ENCODE measurements around the gene BTBD6.

BTBD6 gene

DNA sequence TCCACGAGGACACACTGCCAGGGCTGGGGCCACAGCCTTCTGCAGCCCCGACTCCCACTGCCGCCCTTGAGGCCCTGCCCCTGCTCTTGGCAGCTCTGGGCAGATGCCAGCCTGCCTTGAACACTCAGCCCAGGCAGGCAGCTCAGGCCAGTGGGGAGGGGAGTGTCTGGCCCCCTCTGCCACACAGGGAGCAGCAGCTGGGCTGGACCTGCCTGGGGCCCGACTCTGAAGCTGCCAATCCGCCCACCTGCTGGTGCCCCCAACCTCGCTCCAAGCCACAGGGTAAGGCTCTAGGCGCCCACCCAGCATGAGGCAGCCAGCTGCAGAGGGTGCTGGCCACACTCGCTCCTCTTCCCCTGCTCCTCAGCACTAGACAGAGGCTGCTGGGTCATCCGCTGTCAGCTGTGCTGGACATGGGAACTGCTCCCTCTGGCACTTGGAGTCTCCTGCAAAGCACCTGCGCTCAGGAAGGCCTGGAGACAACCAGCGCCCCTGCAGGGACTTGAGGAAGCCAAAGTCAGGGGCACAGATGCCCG, 42.6 kb upstream of the BTBD6 start:
- peaks cover 39% of the 10 kb centered on the region for H3K27me3 ChIP-seq (ENCODE audit: control insufficient read depth, insufficient read depth, low read length)
- no peaks in the 10 kb centered on the region for H3K9me3 ChIP-seq (ENCODE audit: control insufficient read depth, low read length)
- H3K4me1 ChIP-seq (ENCODE audit: control insufficient read depth, insufficient read depth, low read length), result peaks cover 41% of the 10 kb centered on the region
- no peak overlapping the region for H3K4me3 ChIP-seq (ENCODE audit: low read length)
- no peaks in the 10 kb centered on the region for H3K36me3 ChIP-seq (ENCODE audit: control insufficient read depth, insufficient read depth, low read length)
- H3K9ac ChIP-seq (ENCODE audit: low read length), result no peak overlapping the region

DNA sequence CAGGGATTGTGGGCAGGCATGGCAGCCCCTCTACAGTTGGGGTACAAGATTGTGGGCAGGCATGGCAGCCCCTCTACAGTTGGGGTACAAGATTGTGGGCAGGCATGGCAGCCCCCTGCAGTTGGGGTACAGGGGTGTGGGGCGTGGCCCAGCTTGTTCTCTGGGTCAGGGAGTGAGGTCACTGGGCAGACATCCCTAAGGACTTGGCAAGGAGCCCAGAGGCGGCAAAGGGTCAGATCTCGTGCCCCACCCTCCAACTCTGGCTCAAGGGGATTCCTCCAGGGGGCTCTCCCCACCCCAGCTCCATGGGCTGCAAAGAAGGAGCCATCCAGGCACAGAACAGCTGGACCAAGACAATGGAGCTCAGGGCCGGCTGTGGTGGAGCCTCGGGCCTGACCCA, 41.5 kb upstream of the BTBD6 start:
- Histone ChIP-seq H3K4me1 (ENCODE audit: control insufficient read depth, insufficient read depth, low read length) (peaks cover 36% of the 10 kb centered on the region), H3K36me3 (ENCODE audit: control insufficient read depth, insufficient read depth, low read length) (no peaks in the 10 kb centered on the region), H3K9ac (ENCODE audit: low read length) (no peak overlapping the region), H3K27me3 (ENCODE audit: control insufficient read depth, insufficient read depth, low read length) (peaks cover 27% of the 10 kb centered on the region), H3K4me3 (ENCODE audit: low read length) (no peak overlapping the region), H3K9me3 (ENCODE audit: control insufficient read depth, low read length) (no peaks in the 10 kb centered on the region)

DNA sequence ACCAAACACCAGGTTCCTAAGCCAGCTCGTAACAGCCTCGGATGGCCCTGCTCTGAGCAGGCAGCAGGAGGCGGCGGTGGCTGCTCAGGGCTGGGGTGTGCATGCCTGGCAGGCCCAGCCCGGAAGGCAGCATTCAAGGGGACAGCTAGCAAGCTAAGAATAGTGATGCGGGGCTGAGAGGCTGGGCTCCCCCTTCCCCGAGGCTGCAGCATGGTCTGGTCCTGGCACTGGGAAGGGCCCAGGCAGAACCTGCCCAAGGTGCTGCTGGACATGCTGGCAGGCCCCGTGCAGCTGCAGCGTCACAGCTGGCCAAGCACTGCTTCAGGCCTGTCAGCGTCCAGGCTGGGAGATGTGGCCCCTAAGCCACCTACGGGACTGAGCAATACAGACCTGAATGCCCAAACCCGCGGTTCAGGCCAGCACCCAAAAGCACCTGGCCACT, 40.9 kb upstream of the BTBD6 start:
- no peak overlapping the region for H3K9ac ChIP-seq (ENCODE audit: low read length)
- no peak overlapping the region for H3K4me3 ChIP-seq (ENCODE audit: low read length)

DNA sequence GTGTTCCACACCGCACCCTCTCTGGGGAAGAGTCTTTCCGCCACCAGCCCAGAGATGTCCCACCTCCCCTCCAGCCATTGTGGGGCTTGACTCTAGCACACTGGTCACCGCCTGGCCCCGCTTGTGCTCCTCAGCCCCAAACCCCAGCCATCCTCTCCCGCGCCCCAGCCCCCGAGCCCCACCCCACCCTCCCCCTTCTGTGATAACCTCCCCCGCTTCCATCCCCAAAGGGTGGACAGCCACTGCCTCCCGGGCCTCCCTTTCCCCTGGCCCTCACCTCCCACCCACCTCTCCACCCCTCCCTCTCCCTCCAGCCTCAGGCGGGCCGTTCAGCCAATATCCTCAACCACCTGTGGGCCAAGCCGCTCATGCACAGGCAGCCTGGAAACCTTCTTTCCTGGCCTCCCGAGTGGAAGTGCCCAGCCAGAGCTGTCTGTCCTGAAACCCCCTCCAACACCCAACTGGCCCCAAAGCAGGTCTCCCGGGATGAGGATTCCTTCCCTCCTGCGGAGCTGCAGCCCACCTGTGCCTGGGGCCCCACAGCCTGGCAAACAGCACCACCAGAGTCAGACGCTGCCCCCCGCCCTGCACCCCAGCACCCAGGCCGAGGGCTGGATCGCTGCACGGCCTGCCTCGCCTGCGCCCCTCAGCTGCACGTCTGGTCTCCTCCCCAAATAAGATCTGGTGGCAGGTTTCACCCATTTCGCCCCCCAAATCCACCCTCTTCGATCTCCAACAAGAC, 40.2 kb upstream of the BTBD6 start:
- Histone ChIP-seq H3K9ac (ENCODE audit: low read length) (no peak overlapping the region), H3K36me3 (ENCODE audit: control insufficient read depth, insufficient read depth, low read length) (no peaks in the 10 kb centered on the region), H3K4me1 (ENCODE audit: control insufficient read depth, insufficient read depth, low read length) (peaks cover 28% of the 10 kb centered on the region), H3K9me3 (ENCODE audit: control insufficient read depth, low read length) (no peaks in the 10 kb centered on the region), H3K4me3 (ENCODE audit: low read length) (no peak overlapping the region), H3K27me3 (ENCODE audit: control insufficient read depth, insufficient read depth, low read length) (peaks cover 14% of the 10 kb centered on the region)

More for the DNA sequence above, 40.9 kb upstream of the BTBD6 start:
- H3K36me3 ChIP-seq (ENCODE audit: control insufficient read depth, insufficient read depth, low read length), result no peaks in the 10 kb centered on the region
- no peaks in the 10 kb centered on the region for H3K9me3 ChIP-seq (ENCODE audit: control insufficient read depth, low read length)
- H3K4me1 ChIP-seq (ENCODE audit: control insufficient read depth, insufficient read depth, low read length), result peaks cover 33% of the 10 kb centered on the region
- peaks cover 21% of the 10 kb centered on the region for H3K27me3 ChIP-seq (ENCODE audit: control insufficient read depth, insufficient read depth, low read length)

DNA sequence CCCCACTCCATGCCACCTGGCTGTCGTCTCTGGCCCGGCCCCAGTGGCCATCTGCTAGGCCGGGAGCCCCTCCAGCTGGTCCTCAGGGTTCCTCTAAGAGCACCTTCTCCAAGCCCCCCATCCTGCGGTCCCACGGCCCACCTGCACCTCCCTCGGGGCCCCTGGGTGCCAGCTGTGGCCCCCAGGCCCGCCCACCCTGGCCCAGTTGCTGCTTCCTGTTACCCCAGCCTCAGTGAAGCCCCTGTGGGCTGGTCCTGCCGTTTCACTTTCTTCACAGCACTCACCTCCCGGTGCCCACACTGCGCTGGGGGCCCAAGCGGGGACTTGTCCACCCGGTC, 39.6 kb upstream of the BTBD6 start:
- H3K27me3 ChIP-seq (ENCODE audit: control insufficient read depth, insufficient read depth, low read length), result peaks cover 11% of the 10 kb centered on the region
- H3K36me3 ChIP-seq (ENCODE audit: control insufficient read depth, insufficient read depth, low read length), result no peaks in the 10 kb centered on the region
- H3K4me1 ChIP-seq (ENCODE audit: control insufficient read depth, insufficient read depth, low read length), result peaks cover 26% of the 10 kb centered on the region
- no peaks in the 10 kb centered on the region for H3K9me3 ChIP-seq (ENCODE audit: control insufficient read depth, low read length)
- H3K4me3 ChIP-seq (ENCODE audit: low read length), result no peak overlapping the region
- no peak overlapping the region for H3K9ac ChIP-seq (ENCODE audit: low read length)

DNA sequence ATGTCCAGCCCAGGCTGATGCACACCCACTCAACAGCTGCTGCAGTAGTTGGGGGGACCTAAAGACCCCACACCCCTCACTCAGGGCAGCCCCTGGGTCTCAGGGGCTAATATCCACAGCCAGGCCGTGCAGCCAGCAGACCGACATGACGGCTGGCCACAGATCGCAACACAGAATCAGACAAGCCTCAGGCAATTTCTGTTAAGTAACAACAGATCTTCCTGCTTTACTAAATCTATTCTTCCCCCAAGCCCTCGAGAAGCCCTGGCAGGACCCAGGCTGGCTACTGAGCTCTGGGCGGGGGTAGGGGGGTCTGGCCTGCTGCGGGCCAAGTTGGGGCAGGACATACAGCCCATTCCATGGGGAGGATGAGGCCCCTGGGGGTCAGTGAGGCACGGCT, 39.2 kb upstream of the BTBD6 start:
- H3K9ac ChIP-seq (ENCODE audit: low read length), result no peak overlapping the region
- no peaks in the 10 kb centered on the region for H3K36me3 ChIP-seq (ENCODE audit: control insufficient read depth, insufficient read depth, low read length)
- H3K4me1 ChIP-seq (ENCODE audit: control insufficient read depth, insufficient read depth, low read length), result peaks cover 23% of the 10 kb centered on the region

DNA sequence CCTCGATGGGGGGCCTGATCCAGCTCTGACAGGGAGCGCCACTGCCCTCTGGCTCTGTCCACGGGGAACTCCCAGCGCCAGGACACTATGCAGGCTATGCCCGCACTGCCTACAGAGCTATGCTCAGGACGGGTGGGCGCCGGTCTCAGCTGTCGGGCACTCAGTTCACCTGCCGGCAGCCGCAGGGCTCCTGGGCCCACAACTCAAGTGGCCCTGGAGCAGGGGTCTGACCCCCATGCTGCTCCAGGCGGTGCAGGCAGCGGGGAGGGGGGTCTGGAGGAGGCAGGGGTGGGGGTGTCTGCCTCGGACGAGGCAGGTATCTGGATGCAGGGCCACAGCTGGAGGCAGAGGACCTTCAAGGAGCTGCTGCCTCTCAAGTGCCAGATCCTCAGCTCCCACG, 38.7 kb upstream of the BTBD6 start:
- no peak overlapping the region for H3K9ac ChIP-seq (ENCODE audit: low read length)
- H3K27me3 ChIP-seq (ENCODE audit: control insufficient read depth, insufficient read depth, low read length), result peaks cover 5% of the 10 kb centered on the region
- no peaks in the 10 kb centered on the region for H3K9me3 ChIP-seq (ENCODE audit: control insufficient read depth, low read length)
- H3K36me3 ChIP-seq (ENCODE audit: control insufficient read depth, insufficient read depth, low read length), result no peaks in the 10 kb centered on the region
- H3K4me1 ChIP-seq (ENCODE audit: control insufficient read depth, insufficient read depth, low read length), result peaks cover 17% of the 10 kb centered on the region
- no peak overlapping the region for H3K4me3 ChIP-seq (ENCODE audit: low read length)

More for the DNA sequence above, 39.2 kb upstream of the BTBD6 start:
- Histone ChIP-seq H3K4me3 (ENCODE audit: low read length) (no peak overlapping the region), H3K27me3 (ENCODE audit: control insufficient read depth, insufficient read depth, low read length) (peaks cover 8% of the 10 kb centered on the region), H3K9me3 (ENCODE audit: control insufficient read depth, low read length) (no peaks in the 10 kb centered on the region)

DNA sequence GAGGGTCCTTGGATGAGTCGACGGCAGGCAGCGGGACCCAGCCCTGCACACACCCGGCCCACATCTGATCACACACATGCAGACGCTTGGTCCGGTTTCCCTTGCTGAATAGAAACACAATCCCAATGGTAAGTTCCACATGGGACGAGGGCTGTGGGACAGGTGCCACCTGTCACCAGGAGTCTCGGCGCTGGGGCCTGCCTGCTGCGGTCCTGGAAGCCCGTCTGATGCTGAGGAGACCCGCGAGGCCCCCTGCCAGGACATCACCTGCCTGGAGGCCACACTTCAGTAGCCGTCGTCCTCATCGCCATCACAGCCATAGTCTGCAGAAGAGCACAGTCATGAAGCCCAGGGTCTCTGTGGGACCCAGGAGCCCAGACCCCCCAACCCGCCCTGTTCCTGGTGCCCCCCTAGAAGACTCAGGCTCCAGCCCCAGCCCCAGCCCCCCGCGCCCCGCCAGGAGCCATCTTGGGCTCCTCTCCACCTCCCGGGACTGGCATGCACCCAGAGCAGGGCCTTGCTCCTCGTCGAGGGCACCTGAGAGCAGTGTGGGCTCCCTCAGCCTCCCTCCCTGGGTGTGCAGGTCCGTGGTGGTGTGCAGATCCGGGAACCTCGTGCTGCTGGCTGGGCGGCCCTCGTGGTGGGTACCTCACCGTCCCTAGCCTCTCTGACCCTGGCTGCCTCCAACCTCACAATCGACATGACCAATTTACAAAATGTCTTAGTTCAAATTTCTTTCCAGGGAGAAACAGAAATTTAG, 37.9 kb upstream of the BTBD6 start:
- no peaks in the 10 kb centered on the region for H3K9me3 ChIP-seq (ENCODE audit: control insufficient read depth, low read length)
- H3K36me3 ChIP-seq (ENCODE audit: control insufficient read depth, insufficient read depth, low read length), result no peaks in the 10 kb centered on the region
- H3K27me3 ChIP-seq (ENCODE audit: control insufficient read depth, insufficient read depth, low read length), result no peaks in the 10 kb centered on the region
- peaks cover 9% of the 10 kb centered on the region for H3K4me1 ChIP-seq (ENCODE audit: control insufficient read depth, insufficient read depth, low read length)
- H3K4me3 ChIP-seq (ENCODE audit: low read length), result no peak overlapping the region
- no peak overlapping the region for H3K9ac ChIP-seq (ENCODE audit: low read length)

DNA sequence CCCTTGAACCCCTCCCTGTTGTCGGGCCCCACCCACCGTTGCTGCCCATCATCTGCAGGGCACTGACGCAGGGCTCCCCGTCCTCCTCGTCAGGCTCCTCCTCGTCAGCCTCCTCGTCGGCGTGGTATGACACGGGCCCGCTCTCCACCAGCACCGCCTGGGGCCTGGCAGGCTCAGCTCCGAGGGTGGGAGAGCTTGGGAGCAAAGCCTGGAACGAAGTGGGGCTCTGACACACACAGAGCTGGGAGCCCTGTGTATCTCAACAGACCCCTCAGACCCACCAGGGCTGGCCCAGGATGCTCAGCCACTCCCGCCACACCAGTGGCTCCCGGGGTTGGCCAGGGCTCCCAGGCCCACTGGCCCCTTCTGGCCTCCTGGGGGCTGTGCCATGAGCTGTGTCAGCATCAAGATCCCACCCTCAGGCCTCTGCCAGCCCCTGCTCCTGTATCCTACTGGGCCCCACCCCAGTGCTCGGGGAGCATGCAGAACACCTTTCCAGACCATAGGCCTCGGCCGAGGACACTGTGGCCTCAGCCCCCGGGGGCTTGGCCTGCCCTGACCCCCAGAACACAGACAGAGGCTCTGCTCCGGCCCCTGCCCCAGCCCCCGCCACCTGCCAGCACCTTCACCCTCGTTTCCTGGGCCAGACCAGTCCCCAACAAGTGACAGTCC, 37.1 kb upstream of the BTBD6 start:
- H3K36me3 ChIP-seq (ENCODE audit: control insufficient read depth, insufficient read depth, low read length), result no peaks in the 10 kb centered on the region
- H3K9ac ChIP-seq (ENCODE audit: low read length), result no peak overlapping the region
- no peak overlapping the region for H3K4me3 ChIP-seq (ENCODE audit: low read length)
- no peaks in the 10 kb centered on the region for H3K9me3 ChIP-seq (ENCODE audit: control insufficient read depth, low read length)
- H3K4me1 ChIP-seq (ENCODE audit: control insufficient read depth, insufficient read depth, low read length), result peaks cover 4% of the 10 kb centered on the region
- no peaks in the 10 kb centered on the region for H3K27me3 ChIP-seq (ENCODE audit: control insufficient read depth, insufficient read depth, low read length)

DNA sequence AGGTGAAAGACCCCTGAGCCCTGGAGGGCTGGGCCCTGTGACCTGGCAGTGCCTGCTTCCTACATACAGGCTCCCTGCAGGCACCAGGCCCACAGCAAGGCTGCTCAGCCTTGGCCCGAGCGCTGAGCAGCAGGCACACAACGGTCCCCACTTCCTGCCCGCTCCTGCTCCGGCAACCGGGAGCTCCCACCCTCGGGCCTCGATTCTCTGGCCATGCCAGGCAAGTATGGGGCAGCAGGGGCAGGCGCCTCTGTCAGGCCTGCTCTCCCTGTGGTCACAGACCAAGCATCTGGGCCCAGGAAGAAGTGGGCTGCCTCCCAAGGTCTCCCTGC, 36.6 kb upstream of the BTBD6 start:
- H3K9ac ChIP-seq (ENCODE audit: low read length), result no peak overlapping the region
- H3K27me3 ChIP-seq (ENCODE audit: control insufficient read depth, insufficient read depth, low read length), result no peaks in the 10 kb centered on the region
- H3K9me3 ChIP-seq (ENCODE audit: control insufficient read depth, low read length), result no peaks in the 10 kb centered on the region
- no peaks in the 10 kb centered on the region for H3K36me3 ChIP-seq (ENCODE audit: control insufficient read depth, insufficient read depth, low read length)
- H3K4me1 ChIP-seq (ENCODE audit: control insufficient read depth, insufficient read depth, low read length), result peaks cover 3% of the 10 kb centered on the region
- no peak overlapping the region for H3K4me3 ChIP-seq (ENCODE audit: low read length)

DNA sequence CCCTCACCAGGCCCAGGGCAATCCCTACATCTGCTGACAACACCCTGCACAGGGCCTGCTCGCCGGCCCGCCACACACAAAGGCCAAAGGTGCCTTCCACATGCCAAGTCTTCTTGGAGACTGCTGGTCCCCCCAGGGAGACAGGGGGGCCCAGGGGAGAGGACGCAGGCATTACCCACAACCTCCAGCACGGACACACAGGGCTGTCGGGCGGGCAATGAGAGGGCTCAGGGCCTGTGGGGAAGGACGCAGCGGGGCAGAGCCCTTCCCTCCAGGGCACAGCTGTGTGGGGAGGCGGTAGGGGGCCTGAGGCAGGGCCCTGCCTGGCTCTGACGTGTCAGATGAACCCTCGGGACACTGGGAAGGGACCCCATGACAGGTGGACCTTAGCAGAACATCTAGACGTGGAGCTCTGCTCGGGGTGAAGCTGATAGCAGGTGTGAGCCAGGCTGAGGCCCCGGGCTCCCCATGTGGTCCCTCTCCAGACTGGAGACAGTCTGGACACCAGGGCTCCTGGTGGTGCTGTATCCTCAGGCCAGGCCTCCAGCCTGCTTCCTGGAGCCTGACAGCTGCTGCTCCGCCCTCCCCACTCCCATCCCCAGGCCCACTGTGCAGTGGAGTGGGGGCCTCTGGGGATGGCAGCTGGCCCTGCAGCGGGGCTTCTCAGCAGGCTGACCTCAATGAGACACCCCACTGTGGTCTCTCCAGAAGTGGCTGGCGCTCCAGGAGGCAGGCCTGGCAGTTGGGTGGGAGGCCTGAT, 35.6 kb upstream of the BTBD6 start:
- H3K4me1 ChIP-seq (ENCODE audit: control insufficient read depth, insufficient read depth, low read length), result no peaks in the 10 kb centered on the region
- no peaks in the 10 kb centered on the region for H3K36me3 ChIP-seq (ENCODE audit: control insufficient read depth, insufficient read depth, low read length)
- no peak overlapping the region for H3K9ac ChIP-seq (ENCODE audit: low read length)
- H3K4me3 ChIP-seq (ENCODE audit: low read length), result no peak overlapping the region
- H3K9me3 ChIP-seq (ENCODE audit: control insufficient read depth, low read length), result no peaks in the 10 kb centered on the region
- no peaks in the 10 kb centered on the region for H3K27me3 ChIP-seq (ENCODE audit: control insufficient read depth, insufficient read depth, low read length)
